GM13977 (cell line): ENCODE results near the gene TBC1D13.
A peak's percentile ranks its signal among the peaks of the same experiment; 100 is the strongest.
"Not testable (repeated sequence)": the region's sequence is repeated elsewhere in the genome, so short reads cannot be mapped to it uniquely, and the experiment has no call there.

Experiments
- DNase-seq: peaks from one replicate; pipeline ENCODE4 v3.0.0; 2012; ENCODE audit warnings: low spot score
- CTCF ChIP-seq: IDR thresholded peaks from 2 replicates; pipeline ENCODE4 v1.5.1; 2012; ENCODE audit warnings: mild to moderate bottlenecking, control low read depth; ENCODE audit not compliant: insufficient read depth; ENCODE audit errors: extremely low read depth, missing control alignments
- in situ Hi-C: fragments of 300-500 bp; cut with MboI; formaldehyde crosslinking; loops from one replicate; pipeline ENCODE4 v1.12.0; 2022; ENCODE audit warnings: low sequenced_read_pairs, low pct_unique_long_range_greater_than_20kb, mixed read lengths, inconsistent platforms; ENCODE audit not compliant: unreplicated experiment

Gene TBC1D13

DNA sequence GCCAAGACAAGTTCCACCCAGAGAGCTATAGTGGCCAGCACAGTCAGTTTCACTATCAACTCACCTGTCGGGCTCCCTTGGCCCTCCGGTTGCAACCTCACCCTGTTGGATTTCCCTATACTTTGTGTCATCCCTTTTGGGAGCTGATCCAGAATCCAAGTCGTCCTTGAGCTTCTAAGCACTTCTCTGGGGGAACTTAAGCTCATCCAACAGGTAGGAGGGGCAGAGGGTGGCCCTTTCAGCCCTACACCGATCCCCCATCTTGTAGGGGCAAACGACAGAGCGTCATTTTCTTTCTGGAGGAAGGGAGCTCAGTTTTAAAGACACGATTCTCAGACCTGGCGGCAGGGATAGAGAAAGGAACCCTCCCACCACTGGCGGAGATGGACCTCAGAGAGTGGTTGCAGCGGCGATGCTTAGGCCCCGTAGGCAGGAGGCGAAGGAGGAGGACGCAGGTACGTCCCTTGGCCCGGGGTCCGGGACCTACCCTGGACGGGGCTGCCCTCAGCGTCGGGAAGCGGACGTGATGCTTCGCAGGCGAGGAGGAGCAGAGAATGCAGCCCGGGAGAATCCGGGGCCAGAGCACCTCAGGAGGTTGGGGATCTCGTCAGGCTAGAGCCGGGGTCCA is 15.8 kb upstream of the TBC1D13 start:
- TF ChIP-seq CTCF, result no peak
- in situ Hi-C loops, result no loop called here
- peak; percentile 52 for DNase-seq

GRCh38 chr9:128771745-128772519 is 15.1 kb upstream of the TBC1D13 start, which contains the start of gene ZER1:
ZER1 (minus strand) TSS chr9:128771927; CDS start chr9:128755565, 16,362 bp downstream.
- no peak for TF ChIP-seq CTCF
- peak; percentile 99 for DNase-seq
- in situ Hi-C loops, result no loop called here

DNA sequence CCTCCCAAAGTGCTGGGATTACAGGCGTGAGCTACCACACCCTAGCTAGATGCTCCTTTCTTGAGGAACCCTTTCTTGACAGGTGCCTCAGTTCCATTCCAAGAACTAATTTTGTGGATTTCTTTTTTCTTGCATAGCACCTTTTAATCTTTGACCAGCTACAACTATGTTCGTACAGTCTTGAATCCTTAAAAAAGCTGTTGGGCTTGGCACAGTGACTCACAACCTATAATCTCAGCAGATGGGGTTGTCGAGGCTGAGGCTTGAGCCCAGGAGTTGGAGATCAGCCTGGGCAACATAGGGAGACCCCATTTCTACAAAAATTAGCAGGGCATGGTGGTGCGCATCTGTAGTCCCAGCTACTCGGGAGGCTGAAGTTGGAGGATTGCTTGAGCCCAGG is 14.0 kb upstream of the TBC1D13 start:
- TF ChIP-seq CTCF, result no peak
- no peak for DNase-seq

DNA sequence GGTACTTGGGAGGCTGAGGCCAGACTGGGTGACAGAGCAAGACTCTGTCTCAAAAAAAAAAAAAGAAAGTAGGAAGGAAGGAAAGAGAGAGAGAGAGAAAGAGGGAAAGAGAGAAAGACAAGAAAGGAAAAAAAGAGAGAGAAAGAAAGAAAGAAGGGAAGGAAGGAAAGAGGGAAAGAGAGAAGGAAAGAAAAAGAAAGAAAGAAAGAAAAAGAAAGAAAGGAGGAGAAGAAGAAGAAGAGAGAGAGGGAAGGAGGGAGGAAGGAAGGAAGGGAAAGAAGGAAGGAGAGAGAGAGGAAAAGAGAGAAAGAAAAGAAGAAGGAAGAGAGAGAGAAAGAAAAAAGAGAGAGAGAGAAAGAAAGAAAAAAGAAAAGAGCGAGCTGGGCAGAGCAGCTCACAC is 12.2 kb upstream of the TBC1D13 start:
- no peak for TF ChIP-seq CTCF
- DNase-seq, result no peak
- in situ Hi-C loops, result no loop called here

More for the DNA sequence above, 14.0 kb upstream of the TBC1D13 start:
- in situ Hi-C loops, result no loop called here

- in situ Hi-C loops, DNase-seq: not testable (repeated sequence)
Observed at GRCh38 chr9:128780093-128780492, 7.0 kb upstream of the TBC1D13 start.

- no peak for DNase-seq
- TF ChIP-seq CTCF, result no peak
- in situ Hi-C loops, result no loop called here
Observed at GRCh38 chr9:128781187-128782070, 5.6 kb upstream of the TBC1D13 start.
